Activated CD4-positive, alpha-beta T cell treated with anti-CD3 and anti-CD28 coated beads, Interleukin-2, amount 10 ng/mL, durations not matched to agents 24 days and 14 days (primary cell): ENCODE measurements around the gene ZBTB43. TPM values are rescaled to one million over a fixed set of nuclear protein-coding genes. Genes with fewer than 3 reads are reported as not detected.

Experiments
- DNase-seq: peaks from one replicate; pipeline ENCODE4 v3.0.0; 2022
- H3K27ac Mint-ChIP-seq: one replicate; pipeline ENCODE4 v1.8.0; 2022; ENCODE audit warnings: mild to moderate bottlenecking, mixed read lengths
- H3K27me3 Mint-ChIP-seq: one replicate; pipeline ENCODE4 v1.8.0; 2022; ENCODE audit warnings: mixed read lengths
- H3K36me3 Mint-ChIP-seq: one replicate; pipeline ENCODE4 v1.8.0; 2022; ENCODE audit warnings: low read depth, mild to moderate bottlenecking, mixed read lengths
- H3K4me1 Mint-ChIP-seq: one replicate; pipeline ENCODE4 v1.8.0; 2021; ENCODE audit warnings: mixed read lengths
- H3K4me3 Mint-ChIP-seq: one replicate; pipeline ENCODE4 v1.8.0; 2022; ENCODE audit warnings: mild to moderate bottlenecking, moderate library complexity, mixed read lengths
- H3K9me3 Mint-ChIP-seq: one replicate; pipeline ENCODE4 v1.8.0; 2021; ENCODE audit warnings: mixed read lengths
- intact Hi-C: fragments of 100-400 bp; cut with micrococcal nuclease; formaldehyde crosslinking; loops from one replicate; pipeline ENCODE4 v1.15.1; 2023
- total RNA-seq: library from RNA; stranded (reverse); gene quantifications from 2 replicates; pipeline ENCODE4 v1.2.3, GENCODE V29; 2022

ZBTB43 gene
- total RNA-seq, 1 donor from 2014 or later, result 18.8 TPM

DNA sequence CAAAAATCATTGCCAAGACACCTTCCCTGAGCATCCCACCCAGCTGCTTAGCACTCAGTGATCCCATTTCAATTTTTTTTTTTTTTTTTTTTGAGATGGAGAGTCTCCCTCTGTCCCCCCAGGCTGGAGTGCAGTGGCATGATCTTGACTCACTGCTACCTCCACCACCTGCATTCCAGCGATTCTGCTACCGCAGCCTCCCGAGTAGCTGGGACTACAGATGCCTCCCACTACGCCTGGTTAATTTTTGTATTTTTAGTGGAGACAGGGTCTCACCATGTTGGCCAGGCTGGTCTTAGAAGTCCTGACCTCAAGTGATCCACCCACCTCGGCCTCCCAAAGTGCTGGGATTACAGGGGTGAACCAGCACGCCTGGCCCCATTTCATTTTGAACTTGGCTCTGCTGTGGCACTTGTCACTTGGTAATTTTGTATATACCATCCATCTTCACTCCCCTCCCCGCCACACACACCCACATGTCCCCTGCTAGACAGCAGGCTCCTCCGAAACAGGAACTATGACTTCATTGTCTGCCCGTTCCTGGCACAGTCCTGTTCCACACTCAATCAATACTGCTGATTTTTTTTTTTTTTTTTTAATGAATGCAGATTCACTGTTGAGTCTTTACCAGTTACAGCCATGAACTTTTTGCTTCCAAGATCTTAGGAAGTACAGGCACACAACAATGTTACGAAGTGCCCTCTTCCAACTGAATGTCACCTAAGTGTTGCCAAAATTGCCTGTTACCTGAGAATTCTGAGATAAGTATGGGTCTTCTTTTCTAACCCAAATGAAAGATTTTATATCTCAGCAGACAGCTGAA lies 38.3 kb downstream of the ZBTB43 start:
- Mint-ChIP-seq H3K36me3 (peaks cover 7% of the 10 kb centered on the region), H3K4me1 (peaks cover 7% of the 10 kb centered on the region), H3K27me3 (peaks cover under 1% of the 10 kb centered on the region), H3K4me3 (no peak overlapping the region), H3K27ac (no peak overlapping the region), H3K9me3 (no peaks in the 10 kb centered on the region)
- intact Hi-C loops, result no loop called here
- no peak for DNase-seq

DNA sequence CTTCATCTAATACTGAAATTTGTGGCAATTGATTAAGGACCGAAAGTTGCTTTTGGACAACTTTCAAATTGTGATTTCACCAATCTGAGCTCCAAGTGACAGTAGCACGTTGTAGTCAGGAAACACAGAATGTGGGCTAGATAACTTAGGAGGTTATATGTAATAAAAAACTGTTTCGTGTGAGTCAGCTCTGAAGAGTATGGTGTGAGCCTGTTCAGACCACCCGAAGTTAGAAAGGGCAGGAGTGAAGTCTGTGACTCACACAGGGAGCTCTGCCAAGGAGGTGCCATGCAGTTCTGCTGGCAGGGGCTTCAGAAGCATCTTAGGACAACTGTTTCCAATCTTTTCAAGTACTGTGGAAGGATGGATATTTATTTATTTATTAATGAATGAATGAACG lies 39.2 kb downstream of the ZBTB43 start:
- no peak for DNase-seq
- no peak overlapping the region for H3K27ac Mint-ChIP-seq
- H3K4me3 Mint-ChIP-seq, result no peak overlapping the region
- peaks cover 2% of the 10 kb centered on the region for H3K36me3 Mint-ChIP-seq
- no peaks in the 10 kb centered on the region for H3K9me3 Mint-ChIP-seq
- H3K27me3 Mint-ChIP-seq, result peaks cover 2% of the 10 kb centered on the region
- peaks cover 3% of the 10 kb centered on the region for H3K4me1 Mint-ChIP-seq
- intact Hi-C loops, result no loop called here

- Mint-ChIP-seq H3K36me3 (no peaks in the 10 kb centered on the region), H3K27ac (no peak overlapping the region), H3K27me3 (peaks cover 9% of the 10 kb centered on the region), H3K4me3 (no peak overlapping the region), H3K9me3 (no peaks in the 10 kb centered on the region), H3K4me1 (no peaks in the 10 kb centered on the region)
- DNase-seq, result no peak
- intact Hi-C loops, result no loop called here
These were observed 42.2 kb downstream of the ZBTB43 start for GRCh38 chr9:126847051-126847450.

DNA sequence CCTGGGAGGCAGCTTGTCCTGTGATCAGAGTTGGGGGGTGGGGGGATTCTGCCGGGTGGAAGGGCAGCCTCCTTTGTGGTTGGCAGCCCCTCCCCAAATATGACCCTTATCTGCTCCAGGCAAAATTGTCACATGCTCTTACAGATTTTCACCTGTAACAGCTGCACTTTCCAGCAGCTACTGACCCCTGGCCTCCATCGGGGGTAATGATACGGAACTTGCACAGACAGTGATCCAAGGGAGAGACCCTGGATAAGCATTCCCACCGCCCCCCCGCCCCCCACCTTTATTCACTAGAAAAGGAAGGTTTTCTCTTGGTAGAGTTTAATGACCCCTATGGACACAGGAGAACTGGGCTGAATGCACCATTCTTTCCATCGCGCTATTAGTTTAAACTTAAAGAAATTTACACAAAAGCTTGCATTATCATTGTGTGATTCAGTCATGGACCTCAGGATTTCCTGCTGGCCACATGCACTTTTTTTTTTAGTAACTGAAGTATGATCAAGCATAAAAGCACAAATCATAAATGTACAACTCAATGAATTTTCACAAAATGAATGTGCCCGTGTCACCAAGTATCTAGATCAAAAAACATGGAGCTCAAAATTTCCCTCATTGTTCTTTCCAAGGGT lies 44.9 kb downstream of the ZBTB43 start:
- Mint-ChIP-seq H3K36me3 (no peaks in the 10 kb centered on the region), H3K9me3 (no peaks in the 10 kb centered on the region), H3K4me3 (no peak overlapping the region), H3K4me1 (no peaks in the 10 kb centered on the region), H3K27me3 (peaks cover 27% of the 10 kb centered on the region), H3K27ac (no peak overlapping the region)
- DNase-seq, result no peak
- intact Hi-C loops, result no loop called here

- H3K4me1 Mint-ChIP-seq, result no peaks in the 10 kb centered on the region
- H3K4me3 Mint-ChIP-seq, result no peak overlapping the region
- no peaks in the 10 kb centered on the region for H3K9me3 Mint-ChIP-seq
- no peak for DNase-seq
- no peak overlapping the region for H3K27ac Mint-ChIP-seq
- intact Hi-C loops, result no loop called here
- H3K36me3 Mint-ChIP-seq, result no peaks in the 10 kb centered on the region
- H3K27me3 Mint-ChIP-seq, result peaks cover 40% of the 10 kb centered on the region
These were observed 46.5 kb downstream of the ZBTB43 start for GRCh38 chr9:126851286-126851880.

- H3K27ac Mint-ChIP-seq, result no peak overlapping the region
- intact Hi-C loops, result no loop called here
- no peaks in the 10 kb centered on the region for H3K4me1 Mint-ChIP-seq
- no peaks in the 10 kb centered on the region for H3K9me3 Mint-ChIP-seq
- no peak for DNase-seq
- no peak overlapping the region for H3K4me3 Mint-ChIP-seq
- no peaks in the 10 kb centered on the region for H3K36me3 Mint-ChIP-seq
- peaks cover 44% of the 10 kb centered on the region for H3K27me3 Mint-ChIP-seq
These were observed 47.3 kb downstream of the ZBTB43 start for GRCh38 chr9:126852086-126852688.

- DNase-seq, result no peak
- intact Hi-C loops, result no loop called here
- H3K4me3 Mint-ChIP-seq, result no peak overlapping the region
- H3K27ac Mint-ChIP-seq, result no peak overlapping the region
- peaks cover 54% of the 10 kb centered on the region for H3K27me3 Mint-ChIP-seq
- no peaks in the 10 kb centered on the region for H3K36me3 Mint-ChIP-seq
- no peaks in the 10 kb centered on the region for H3K9me3 Mint-ChIP-seq
- H3K4me1 Mint-ChIP-seq, result no peaks in the 10 kb centered on the region
These were observed 48.8 kb downstream of the ZBTB43 start for GRCh38 chr9:126853667-126854066.

DNA sequence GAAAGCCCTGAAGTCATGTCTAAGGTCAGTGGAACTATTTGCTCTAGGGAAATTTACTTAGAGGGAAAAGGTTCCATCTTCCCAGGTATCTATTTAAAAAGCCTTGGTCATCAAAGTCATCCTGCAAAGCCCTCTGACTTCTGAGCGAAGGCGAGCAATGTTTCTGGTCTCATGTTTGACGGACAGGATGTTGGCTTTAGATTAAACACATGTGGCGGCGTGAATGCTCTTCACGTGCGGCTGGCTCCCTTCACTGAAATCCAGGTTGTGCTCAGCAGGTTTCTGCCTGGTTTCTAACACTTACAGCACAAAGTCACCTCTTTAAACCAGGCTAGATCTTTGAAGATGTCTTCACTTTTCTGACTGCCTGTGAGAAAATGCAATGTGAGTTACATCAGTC lies 49.9 kb downstream of the ZBTB43 start:
- no peak overlapping the region for H3K27ac Mint-ChIP-seq
- intact Hi-C loops, result no loop called here
- H3K36me3 Mint-ChIP-seq, result no peaks in the 10 kb centered on the region
- no peak for DNase-seq
- no peak overlapping the region for H3K4me3 Mint-ChIP-seq
- H3K9me3 Mint-ChIP-seq, result no peaks in the 10 kb centered on the region
- peaks cover 56% of the 10 kb centered on the region for H3K27me3 Mint-ChIP-seq
- peaks cover under 1% of the 10 kb centered on the region for H3K4me1 Mint-ChIP-seq

GRCh38 chr9:126856326-126856877 lies 51.6 kb downstream of the ZBTB43 start:
- peaks cover 55% of the 10 kb centered on the region for H3K27me3 Mint-ChIP-seq
- no peak for DNase-seq
- H3K4me1 Mint-ChIP-seq, result peaks cover 5% of the 10 kb centered on the region
- intact Hi-C loops, result no loop called here
- no peaks in the 10 kb centered on the region for H3K36me3 Mint-ChIP-seq
- H3K9me3 Mint-ChIP-seq, result no peaks in the 10 kb centered on the region
- no peak overlapping the region for H3K27ac Mint-ChIP-seq
- no peak overlapping the region for H3K4me3 Mint-ChIP-seq

DNA sequence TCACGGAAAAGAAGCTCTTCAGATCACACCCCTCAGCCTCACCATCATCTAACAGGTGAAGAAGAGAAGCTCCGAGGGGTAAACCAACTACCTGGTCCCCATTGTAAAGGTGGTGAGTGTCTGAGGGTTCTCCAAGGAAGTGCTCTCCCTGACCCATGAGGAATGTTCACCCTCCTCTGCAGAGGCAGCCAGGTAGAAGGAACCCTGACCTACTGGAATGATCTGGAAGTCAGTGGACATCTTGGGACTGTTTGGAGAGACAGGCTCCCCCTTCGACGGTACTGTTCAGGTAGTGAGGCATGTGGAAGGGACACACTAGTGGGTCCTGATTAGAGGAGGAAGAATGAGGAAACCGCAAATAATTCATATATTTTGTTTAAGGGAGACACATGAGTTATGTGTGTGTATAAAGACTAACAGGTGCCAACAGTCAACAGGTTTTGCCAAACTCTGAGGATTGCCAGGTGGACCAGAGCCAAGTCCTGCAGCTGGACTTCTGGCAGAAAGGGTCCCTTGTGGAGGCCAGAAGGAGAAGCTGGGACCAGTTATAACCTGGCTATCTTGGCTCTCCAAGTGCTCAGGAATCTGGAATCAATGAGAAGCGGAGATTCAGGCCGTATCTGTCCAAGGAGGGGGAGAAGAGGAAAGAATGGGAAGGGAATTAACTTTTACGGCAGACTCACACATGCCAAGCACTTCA lies 52.6 kb downstream of the ZBTB43 start:
- H3K4me1 Mint-ChIP-seq, result peaks cover 15% of the 10 kb centered on the region
- H3K27ac Mint-ChIP-seq, result no peak overlapping the region
- H3K4me3 Mint-ChIP-seq, result no peak overlapping the region
- H3K27me3 Mint-ChIP-seq, result peaks cover 46% of the 10 kb centered on the region
- peaks cover 3% of the 10 kb centered on the region for H3K36me3 Mint-ChIP-seq
- DNase-seq, result no peak
- intact Hi-C loops, result no loop called here
- no peaks in the 10 kb centered on the region for H3K9me3 Mint-ChIP-seq

DNA sequence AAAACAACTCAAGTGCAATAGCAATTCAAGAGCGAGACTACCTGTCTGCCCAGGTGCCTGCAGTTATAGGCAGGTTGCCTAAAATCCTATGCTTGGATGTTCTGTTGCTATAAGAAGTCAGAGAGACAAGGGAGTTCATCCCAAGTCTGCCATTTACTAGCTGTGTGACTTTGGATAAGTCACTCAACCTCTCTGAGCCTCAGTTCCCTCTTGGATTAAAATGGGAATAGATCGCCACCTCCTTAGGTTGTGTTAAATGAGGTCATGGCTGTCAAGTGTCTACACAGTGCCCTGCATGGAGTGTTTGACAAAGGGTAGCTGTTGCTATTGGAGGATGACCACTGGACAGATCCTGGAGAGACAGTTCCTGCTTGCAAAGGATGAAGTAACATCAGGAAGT lies 54.3 kb downstream of the ZBTB43 start:
- H3K4me3 Mint-ChIP-seq, result peak overlapping the region; percentile 82
- H3K4me1 Mint-ChIP-seq, result peaks cover 22% of the 10 kb centered on the region
- no peak overlapping the region for H3K27ac Mint-ChIP-seq
- peaks cover 5% of the 10 kb centered on the region for H3K36me3 Mint-ChIP-seq
- H3K27me3 Mint-ChIP-seq, result peaks cover 37% of the 10 kb centered on the region
- H3K9me3 Mint-ChIP-seq, result no peaks in the 10 kb centered on the region
- DNase-seq, result no peak
- intact Hi-C loops, result no loop called here

DNA sequence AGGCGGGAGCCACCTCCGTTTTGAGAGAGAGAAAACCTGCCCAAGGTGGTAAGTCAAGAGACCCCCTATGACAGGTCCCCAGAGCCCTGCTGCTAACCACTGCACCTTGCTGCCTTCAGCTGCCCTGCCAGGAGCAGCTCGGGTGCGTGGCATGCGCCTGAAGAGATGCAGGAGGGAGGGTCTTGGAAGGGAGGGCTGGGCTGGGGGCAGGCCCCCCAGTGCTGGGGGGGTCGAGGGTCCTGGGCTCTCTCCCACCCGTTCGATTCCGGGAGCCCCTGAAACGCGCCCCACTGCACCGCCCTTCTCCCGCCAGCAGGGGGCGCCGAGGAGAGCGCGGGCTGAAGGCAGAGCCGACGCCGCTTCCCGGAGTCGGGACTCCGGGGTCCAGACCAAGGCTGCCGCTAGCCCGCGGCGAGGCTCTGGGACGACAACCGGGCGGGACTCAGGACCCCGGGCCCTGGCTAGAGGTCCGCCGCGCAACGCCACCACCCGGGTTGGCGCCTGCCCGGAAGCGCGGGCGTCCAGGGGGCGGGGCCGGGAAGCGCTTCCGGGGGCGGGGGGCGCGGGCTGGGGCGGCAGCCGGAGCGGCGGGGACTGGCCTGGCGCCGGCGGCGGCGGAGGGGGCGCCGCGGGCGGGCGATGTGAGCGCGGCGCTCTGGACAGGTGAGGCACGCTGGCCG lies 55.4 kb downstream of the ZBTB43 start, which contains the start of gene ZBTB34:
Gene ZBTB34, plus strand, starts transcription at position 563 of the 680 bp plus-strand sequence. CDS start 18,761 bp downstream, outside the sequence.
- Mint-ChIP-seq H3K27me3 (peaks cover 27% of the 10 kb centered on the region), H3K4me3 (peak within 1 kb of the TSS; percentile 90), H3K9me3 (no peaks in the 10 kb centered on the region), H3K27ac (peak within 1 kb of the TSS; percentile 82), H3K4me1 (peaks cover 22% of the 10 kb centered on the region), H3K36me3 (peaks cover 9% of the 10 kb centered on the region)
- peak; percentile 95 for DNase-seq
- intact Hi-C loops, result loop anchor here (2.0 to 5.0 kb wide), 2 partner anchors 52 to 55 kb away; partner anchors contain the start of genes RALGPS1 and ZBTB43
